ENCODE data around the gene ECEL1.

The ECEL1 gene

GRCh38 chr2:232485757-232486557, 1.7 kb downstream of the ECEL1 start:
- Mint-ChIP-seq H3K27me3 (peaks cover 34% of the 10 kb centered on the region), H3K4me3 (no peak overlapping the region), H3K27ac (no peak overlapping the region), H3K4me1 (peaks cover 6% of the 10 kb centered on the region), H3K9me3 (no peaks in the 10 kb centered on the region), H3K36me3 (ENCODE audit: low read depth) (no peaks in the 10 kb centered on the region)
- ATAC-seq (no peak), DNase-seq (no peak)

GRCh38 chr2:232485348-232485756, 2.3 kb downstream of the ECEL1 start:
- peaks cover 34% of the 10 kb centered on the region for H3K27me3 Mint-ChIP-seq
- H3K36me3 Mint-ChIP-seq (ENCODE audit: low read depth): no peaks in the 10 kb centered on the region
- no peak for DNase-seq
- peaks cover 6% of the 10 kb centered on the region for H3K4me1 Mint-ChIP-seq
- no peak overlapping the region for H3K27ac Mint-ChIP-seq
- no peak overlapping the region for H3K4me3 Mint-ChIP-seq
- ATAC-seq: no peak
- H3K9me3 Mint-ChIP-seq: no peaks in the 10 kb centered on the region

- H3K27ac Mint-ChIP-seq: no peak overlapping the region
- H3K9me3 Mint-ChIP-seq: no peaks in the 10 kb centered on the region
- no peak overlapping the region for H3K4me3 Mint-ChIP-seq
- H3K27me3 Mint-ChIP-seq: peaks cover 33% of the 10 kb centered on the region
- H3K4me1 Mint-ChIP-seq: peaks cover 6% of the 10 kb centered on the region
- ATAC-seq: no peak
- H3K36me3 Mint-ChIP-seq (ENCODE audit: low read depth): no peaks in the 10 kb centered on the region
- no peak for DNase-seq
Observed at GRCh38 chr2:232484628-232485347, 2.8 kb downstream of the ECEL1 start.

- H3K27me3 Mint-ChIP-seq: peaks cover 27% of the 10 kb centered on the region
- H3K4me1 Mint-ChIP-seq: peaks cover 6% of the 10 kb centered on the region
- no peaks in the 10 kb centered on the region for H3K9me3 Mint-ChIP-seq
- DNase-seq (no peak), ATAC-seq (no peak)
- no peak overlapping the region for H3K4me3 Mint-ChIP-seq
- no peaks in the 10 kb centered on the region for H3K36me3 Mint-ChIP-seq (ENCODE audit: low read depth)
- H3K27ac Mint-ChIP-seq: no peak overlapping the region
Observed at GRCh38 chr2:232483923-232484627, 3.6 kb downstream of the ECEL1 start.

GRCh38 chr2:232483311-232483922, 4.2 kb downstream of the ECEL1 start:
- DNase-seq: no peak
- no peak for ATAC-seq
- H3K27me3 Mint-ChIP-seq: peaks cover 21% of the 10 kb centered on the region
- H3K4me1 Mint-ChIP-seq: peaks cover 6% of the 10 kb centered on the region
- no peaks in the 10 kb centered on the region for H3K36me3 Mint-ChIP-seq (ENCODE audit: low read depth)
- no peaks in the 10 kb centered on the region for H3K9me3 Mint-ChIP-seq
- no peak overlapping the region for H3K4me3 Mint-ChIP-seq
- no peak overlapping the region for H3K27ac Mint-ChIP-seq

- DNase-seq (no peak), ATAC-seq (no peak)
- no peak overlapping the region for H3K4me3 Mint-ChIP-seq
- H3K4me1 Mint-ChIP-seq: peaks cover 6% of the 10 kb centered on the region
- no peak overlapping the region for H3K27ac Mint-ChIP-seq
- peaks cover 17% of the 10 kb centered on the region for H3K27me3 Mint-ChIP-seq
- no peaks in the 10 kb centered on the region for H3K9me3 Mint-ChIP-seq
- H3K36me3 Mint-ChIP-seq (ENCODE audit: low read depth): no peaks in the 10 kb centered on the region
Observed at GRCh38 chr2:232482301-232483238, 5.1 kb downstream of the ECEL1 start.

- Mint-ChIP-seq H3K36me3 (ENCODE audit: low read depth) (no peaks in the 10 kb centered on the region), H3K4me3 (no peak overlapping the region), H3K27ac (no peak overlapping the region), H3K4me1 (peaks cover 2% of the 10 kb centered on the region), H3K9me3 (no peaks in the 10 kb centered on the region), H3K27me3 (peaks cover 14% of the 10 kb centered on the region)
- ATAC-seq (no peak), DNase-seq (no peak)
Observed at GRCh38 chr2:232481322-232482140, 6.1 kb downstream of the ECEL1 start.

- Mint-ChIP-seq H3K36me3 (ENCODE audit: low read depth) (no peaks in the 10 kb centered on the region), H3K27me3 (peaks cover 17% of the 10 kb centered on the region), H3K27ac (no peak overlapping the region), H3K9me3 (no peaks in the 10 kb centered on the region), H3K4me1 (peaks cover 2% of the 10 kb centered on the region), H3K4me3 (no peak overlapping the region)
- DNase-seq (no peak), ATAC-seq (no peak)
Observed at GRCh38 chr2:232480201-232481190, 7.1 kb downstream of the ECEL1 start.

GRCh38 chr2:232479341-232480200, 8.1 kb downstream of the ECEL1 start:
- H3K27me3 Mint-ChIP-seq: peaks cover 9% of the 10 kb centered on the region
- ATAC-seq (no peak), DNase-seq (no peak)
- H3K9me3 Mint-ChIP-seq: no peaks in the 10 kb centered on the region
- H3K36me3 Mint-ChIP-seq (ENCODE audit: low read depth): no peaks in the 10 kb centered on the region
- H3K4me1 Mint-ChIP-seq: no peaks in the 10 kb centered on the region
- no peak overlapping the region for H3K27ac Mint-ChIP-seq
- H3K4me3 Mint-ChIP-seq: no peak overlapping the region

- H3K27me3 Mint-ChIP-seq: peaks cover 4% of the 10 kb centered on the region
- ATAC-seq (no peak), DNase-seq (no peak)
- no peaks in the 10 kb centered on the region for H3K4me1 Mint-ChIP-seq
- H3K9me3 Mint-ChIP-seq: no peaks in the 10 kb centered on the region
- no peak overlapping the region for H3K4me3 Mint-ChIP-seq
- no peaks in the 10 kb centered on the region for H3K36me3 Mint-ChIP-seq (ENCODE audit: low read depth)
- H3K27ac Mint-ChIP-seq: no peak overlapping the region
Observed at GRCh38 chr2:232478571-232479340, 8.9 kb downstream of the ECEL1 start.
